GM13976 (cell line): ENCODE results near the gene SCT.

Experiments used
- DNase-seq: peaks from one replicate; pipeline ENCODE4 v3.0.0; 2012; ENCODE audit warnings: low spot score
- CTCF ChIP-seq: IDR thresholded peaks from 2 replicates; pipeline ENCODE4 v1.5.1; 2012; ENCODE audit warnings: borderline replicate concordance, mild to moderate bottlenecking; ENCODE audit not compliant: insufficient read depth; ENCODE audit errors: extremely low read depth, missing control alignments, control extremely low read depth
- in situ Hi-C: fragments of 300-500 bp; cut with MboI; formaldehyde crosslinking; loops from one replicate; pipeline ENCODE4 v1.12.0; 2022; ENCODE audit warnings: low sequenced_read_pairs, mixed read lengths, inconsistent platforms; ENCODE audit not compliant: unreplicated experiment

The SCT gene

GRCh38 chr11:603154-603553, 23.8 kb downstream of the SCT start:
- in situ Hi-C loops: no loop called here
- no peak for DNase-seq
- TF ChIP-seq CTCF: no peak

GRCh38 chr11:601573-602245, 25.3 kb downstream of the SCT start:
- in situ Hi-C loops: no loop called here
- no peak for DNase-seq
- TF ChIP-seq CTCF: no peak

- in situ Hi-C loops: no loop called here
- no peak for DNase-seq
- TF ChIP-seq CTCF: no peak
These were observed 28.8 kb downstream of the SCT start for GRCh38 chr11:598005-598680.

GRCh38 chr11:597166-597725, 29.7 kb downstream of the SCT start:
- no peak for DNase-seq
- in situ Hi-C loops: no loop called here
- no peak for TF ChIP-seq CTCF

GRCh38 chr11:596374-596773, 30.6 kb downstream of the SCT start:
- in situ Hi-C loops: no loop called here

GRCh38 chr11:595400-595799, 31.6 kb downstream of the SCT start:
- no peak for DNase-seq
- in situ Hi-C loops: no loop called here
- no peak for TF ChIP-seq CTCF

More at GRCh38 chr11:596374-596773, 30.6 kb downstream of the SCT start:
- DNase-seq: no peak
- no peak for TF ChIP-seq CTCF
